GM19099 (cell line): ENCODE measurements around the gene CCS.

ENCODE experiments used
- POLR2A ChIP-seq: IDR thresholded peaks from 3 replicates; pipeline ENCODE4 v1.6.1; 2011; ENCODE audit warnings: low read depth; ENCODE audit not compliant: insufficient read length; ENCODE audit errors: extremely low read depth

CCS gene, protein sequence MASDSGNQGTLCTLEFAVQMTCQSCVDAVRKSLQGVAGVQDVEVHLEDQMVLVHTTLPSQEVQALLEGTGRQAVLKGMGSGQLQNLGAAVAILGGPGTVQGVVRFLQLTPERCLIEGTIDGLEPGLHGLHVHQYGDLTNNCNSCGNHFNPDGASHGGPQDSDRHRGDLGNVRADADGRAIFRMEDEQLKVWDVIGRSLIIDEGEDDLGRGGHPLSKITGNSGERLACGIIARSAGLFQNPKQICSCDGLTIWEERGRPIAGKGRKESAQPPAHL

DNA sequence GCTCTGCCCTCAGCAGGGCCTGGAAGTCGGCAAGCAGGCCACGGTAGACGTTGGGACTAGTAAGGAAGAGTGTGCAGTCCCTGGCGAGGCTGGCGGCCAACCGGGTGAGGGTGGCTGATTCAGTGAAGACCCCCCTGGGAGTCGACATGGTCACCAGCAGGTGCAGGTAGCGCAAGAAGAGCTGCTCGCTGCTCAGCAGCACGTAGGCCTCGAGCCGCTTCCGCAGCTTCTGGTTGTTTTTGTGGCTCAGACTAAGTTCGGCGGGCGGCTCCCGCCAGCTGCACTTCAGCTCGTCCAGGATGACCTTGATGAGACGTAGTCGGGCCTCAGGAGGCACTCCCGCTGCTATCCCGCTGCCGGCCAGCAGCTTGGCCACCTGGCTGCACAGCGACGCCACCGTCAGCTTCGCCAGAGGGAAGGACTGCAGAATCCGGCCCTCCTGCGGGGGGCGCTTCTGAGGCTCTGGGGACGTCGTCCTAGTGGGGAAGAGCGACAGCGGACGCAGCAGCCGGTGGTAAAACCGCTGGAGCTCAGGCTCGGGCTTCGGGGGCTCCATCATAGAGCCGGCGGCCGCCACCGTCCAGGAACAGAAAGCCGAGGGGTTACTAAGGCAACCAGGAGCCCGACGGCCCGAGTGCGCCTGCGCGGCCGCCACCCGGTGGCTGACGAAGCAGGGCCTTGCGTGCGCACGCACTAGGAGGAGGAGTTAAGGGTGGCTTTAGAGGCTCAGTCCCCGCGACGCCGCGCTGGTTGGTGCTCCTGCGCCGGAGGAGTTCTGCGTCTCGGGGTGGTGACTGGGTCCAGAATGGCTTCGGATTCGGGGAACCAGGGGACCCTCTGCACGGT, at the start of gene CCS, which contains the start of gene CCDC87:
TSS of gene CCS (plus strand) at position 729 of the 846 bp plus-strand sequence. CDS start at position 806, 77 bp downstream.
TSS of gene CCDC87 (minus strand) at position 607 of the 846 bp plus-strand sequence. CDS start at position 559, 48 bp downstream.
- TF ChIP-seq POLR2A: peak; percentile 95

DNA sequence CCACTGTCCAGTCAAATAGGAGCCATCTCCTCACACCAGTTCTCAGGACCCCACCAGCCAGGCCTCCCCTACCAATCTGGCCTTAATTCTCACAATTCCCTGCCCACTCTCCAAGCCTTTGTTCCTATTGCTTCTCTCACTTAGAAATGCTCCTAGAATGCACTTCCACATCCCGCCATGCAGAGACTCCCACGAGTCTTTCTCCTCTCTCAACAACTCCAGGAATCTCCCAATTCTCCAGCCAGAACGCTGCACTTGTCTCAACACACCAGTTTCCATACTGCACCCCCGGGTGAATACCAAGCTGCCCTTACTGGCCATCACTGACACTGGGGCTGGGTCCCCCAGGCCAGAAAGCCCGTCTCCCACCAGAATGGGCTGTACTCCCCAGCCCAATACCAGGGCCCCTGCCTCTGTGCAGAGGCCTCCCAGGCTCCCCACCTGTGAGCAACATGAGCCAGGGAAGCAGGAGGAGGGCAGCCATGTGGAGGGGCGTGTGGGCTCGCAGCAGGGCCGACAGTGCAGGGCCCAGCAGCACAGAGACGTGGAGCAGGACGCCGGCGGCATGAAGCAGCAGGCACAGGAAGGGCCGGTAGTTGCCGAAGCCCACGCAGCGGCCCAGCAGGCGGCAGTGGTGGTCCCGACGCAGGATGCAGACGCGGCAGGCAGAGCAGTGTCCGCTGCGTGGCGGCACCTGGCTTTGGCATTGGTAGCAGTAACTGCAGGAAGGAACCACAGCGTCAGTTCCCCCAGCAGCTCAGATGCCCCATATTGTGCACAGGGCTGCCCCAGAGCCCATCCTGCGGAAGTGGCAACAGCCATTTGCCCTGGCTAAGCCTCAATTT, 49.5 kb upstream of the CCS start:
- peak; percentile 25 for TF ChIP-seq POLR2A

DNA sequence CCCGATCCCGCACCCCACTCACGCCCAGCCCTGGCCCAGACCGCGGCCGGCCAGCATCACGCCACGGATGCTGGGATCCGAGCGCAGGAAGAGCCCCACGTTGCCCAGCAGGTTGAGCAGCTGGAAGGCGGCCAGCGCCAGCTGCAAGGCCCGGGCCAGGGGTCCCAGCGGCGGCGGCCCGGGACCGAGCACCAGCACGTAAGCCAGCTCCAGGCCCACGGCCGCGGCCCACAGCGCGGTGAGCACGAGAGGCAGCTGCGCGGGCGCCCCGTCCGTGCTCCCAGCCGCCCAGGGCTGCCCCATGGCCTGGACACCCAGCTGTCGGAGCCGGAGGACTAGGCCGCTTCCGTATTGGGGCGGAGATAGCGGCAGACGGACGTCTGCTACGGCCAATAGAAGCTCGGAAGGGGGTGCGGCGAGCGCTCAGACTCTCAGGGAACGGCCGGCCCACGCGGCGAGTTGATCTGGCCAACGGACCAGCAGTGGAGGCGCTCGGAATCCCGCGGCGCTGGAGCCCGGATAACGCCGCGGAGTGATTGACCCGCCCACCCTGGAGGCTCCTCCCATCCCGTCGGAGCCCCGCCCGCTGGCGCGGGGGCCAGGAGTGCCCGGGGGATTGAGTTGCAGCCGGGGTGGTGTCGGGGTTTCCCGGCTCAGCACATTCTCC, 47.2 kb upstream of the CCS start, which contains the start of gene ZDHHC24:
TSS of gene ZDHHC24 (minus strand) at position 348 of the 667 bp plus-strand sequence. CDS start at position 303, 45 bp downstream.
- peak; percentile 76 for TF ChIP-seq POLR2A

DNA sequence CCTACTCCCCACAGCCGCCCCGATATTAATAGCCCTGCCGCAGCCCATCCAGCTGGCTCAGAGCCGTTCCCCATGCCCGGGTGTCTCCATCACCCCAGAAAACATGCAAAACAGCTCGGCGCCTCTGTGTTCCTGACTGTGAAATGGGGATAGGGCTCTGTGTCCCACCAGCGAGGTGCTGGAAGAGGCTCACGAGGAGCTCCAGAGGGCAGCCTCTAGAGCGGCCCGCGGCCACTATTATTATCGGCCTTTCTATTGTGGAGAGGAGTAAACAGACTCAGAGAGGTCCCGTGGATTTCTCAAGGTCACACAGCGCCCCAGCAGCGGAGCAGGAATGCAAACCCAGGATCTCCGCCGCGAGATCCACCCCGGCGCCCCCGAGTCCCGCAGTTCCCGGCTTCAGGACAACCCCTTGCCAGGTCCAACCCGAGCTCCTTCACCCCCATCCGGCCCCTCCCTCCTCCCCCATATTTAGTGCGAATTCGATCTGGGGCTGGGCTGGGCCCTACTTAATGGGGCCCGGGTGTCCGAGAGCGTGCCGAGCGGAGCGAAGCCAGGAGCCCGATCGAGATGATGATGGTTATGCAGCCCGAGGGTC, 46.5 kb upstream of the CCS start, which contains the start of gene ACTN3:
TSS of gene ACTN3 (plus strand) at position 536 of the 598 bp plus-strand sequence. CDS start at position 571, 35 bp downstream.
- TF ChIP-seq POLR2A: no peak

DNA sequence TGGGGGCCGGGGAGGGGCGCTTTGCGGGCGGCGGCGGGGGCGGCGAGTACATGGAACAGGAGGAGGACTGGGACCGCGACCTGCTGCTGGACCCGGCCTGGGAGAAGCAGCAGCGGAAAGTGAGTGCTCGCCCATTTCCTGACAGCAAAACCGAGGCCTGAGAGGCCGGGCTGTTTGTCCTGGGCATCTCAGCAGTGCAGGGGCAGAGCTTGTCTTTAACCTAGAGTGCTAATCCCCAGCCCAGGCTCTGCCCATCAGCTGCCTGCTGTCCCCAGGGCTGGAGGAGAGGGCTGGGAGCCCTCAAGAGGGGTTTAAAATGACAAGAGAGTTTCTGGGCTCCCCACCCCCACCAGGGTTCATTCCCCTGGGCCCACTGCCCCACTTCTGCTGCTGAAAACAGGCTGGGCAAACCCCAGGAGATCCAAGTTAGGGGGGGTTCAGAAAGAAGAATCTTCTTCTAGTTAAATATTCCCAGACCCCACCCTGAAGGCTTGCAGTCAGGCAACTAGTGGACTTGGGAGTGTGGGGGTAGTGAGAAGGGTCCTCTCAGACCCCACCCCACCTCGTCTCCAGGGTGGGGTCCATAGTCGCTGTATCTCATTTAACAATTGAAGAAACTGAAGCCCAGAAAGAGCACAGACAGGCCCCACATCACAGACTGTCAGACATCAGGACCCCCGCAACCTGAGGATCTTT, 45.9 kb upstream of the CCS start:
- no peak for TF ChIP-seq POLR2A

DNA sequence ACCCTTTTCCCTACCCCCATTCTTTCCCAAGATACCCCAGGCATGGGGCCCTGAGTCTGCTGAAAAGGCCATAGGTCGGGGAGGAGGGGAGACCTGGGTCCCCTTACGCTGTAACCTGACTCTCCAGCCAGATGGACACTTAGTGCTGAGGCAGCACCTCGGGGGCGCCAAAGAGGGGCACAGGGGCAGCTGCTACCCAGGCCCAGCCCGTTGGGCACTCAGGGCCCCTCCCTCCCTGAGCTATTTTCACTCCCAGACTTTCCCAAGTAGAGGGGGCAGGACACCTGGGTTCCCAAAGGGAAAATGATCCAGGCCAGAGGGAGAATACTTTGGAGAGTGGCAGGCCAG, 45.3 kb upstream of the CCS start:
- TF ChIP-seq POLR2A: no peak

DNA sequence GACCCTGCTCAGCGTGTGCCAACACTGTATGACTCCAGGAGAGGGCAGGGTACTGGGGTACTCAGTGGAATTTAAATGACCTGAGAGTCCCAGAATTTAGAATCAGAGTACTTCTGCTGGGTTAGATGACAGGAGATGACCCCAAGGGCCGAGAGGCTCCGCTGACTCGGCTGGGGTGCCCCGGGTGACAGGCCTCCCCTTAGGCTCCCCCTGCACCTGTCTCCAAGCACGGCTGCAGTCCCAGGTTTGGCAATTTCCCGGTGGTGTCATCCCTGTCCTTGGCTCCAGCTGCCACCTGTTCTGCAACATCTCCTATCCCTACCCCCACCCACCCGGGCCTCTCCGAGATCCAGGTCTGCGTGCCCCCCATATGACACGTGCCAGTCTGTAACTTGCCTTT, 44.9 kb upstream of the CCS start:
- no peak for TF ChIP-seq POLR2A

DNA sequence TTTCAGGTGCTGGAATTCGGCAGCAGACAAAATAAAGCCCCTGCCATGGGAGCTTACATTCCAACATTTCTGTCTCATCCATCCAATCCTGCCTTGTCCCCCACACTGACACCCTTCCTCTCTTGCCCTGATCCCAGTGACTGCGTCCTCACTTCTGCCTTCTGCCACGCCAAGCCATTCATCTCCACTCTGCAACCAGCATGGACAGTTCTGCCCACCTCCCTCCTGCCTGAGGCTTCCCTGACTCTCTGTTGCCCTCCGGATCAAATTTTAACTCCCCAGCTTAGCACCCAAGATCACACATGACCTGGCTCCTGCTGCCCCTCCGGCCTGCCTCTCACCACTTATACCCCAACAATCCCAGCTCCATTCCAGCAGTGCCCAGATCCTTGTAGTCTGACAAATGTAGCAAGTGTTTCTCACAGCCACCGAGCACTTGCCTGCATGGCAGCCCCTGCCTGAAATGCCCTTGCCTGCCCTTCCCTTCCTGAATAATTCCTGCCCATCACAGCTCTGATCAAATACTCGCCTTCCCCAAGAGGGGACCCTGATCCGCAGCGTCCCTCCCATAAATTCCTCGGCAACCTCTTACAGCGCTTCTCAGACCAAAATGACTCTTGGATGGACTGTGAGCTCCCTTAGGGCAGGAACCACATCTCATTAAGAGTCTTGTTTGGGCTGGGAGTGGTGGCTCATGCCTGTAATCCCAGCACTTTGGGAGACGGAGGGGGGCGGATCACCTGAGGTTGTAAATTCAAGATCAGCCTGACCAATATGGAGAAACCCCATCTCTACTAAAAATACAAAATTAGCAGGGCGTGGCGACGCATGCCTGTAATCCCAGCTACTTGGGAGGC, 44.0 kb upstream of the CCS start:
- no peak for TF ChIP-seq POLR2A

DNA sequence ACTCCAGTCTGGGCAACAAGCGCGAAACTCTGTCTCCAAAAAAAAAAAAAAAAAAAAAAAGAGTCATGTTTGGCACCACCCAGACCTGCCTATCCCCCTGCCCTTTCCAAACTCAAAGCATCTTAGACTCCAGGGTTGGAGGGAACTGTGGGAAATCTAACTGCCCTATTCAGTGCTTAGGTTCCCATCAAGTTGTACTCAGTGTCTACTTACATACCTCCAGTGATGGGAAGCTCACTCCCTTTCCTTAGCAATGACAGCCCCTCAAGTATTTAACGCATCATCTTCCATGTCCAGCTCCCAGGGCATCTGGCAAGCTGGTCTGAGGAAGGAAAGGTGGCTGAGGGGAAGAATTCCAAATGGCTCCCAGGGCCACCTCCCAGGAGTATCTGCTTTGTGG, 43.3 kb upstream of the CCS start:
- no peak for TF ChIP-seq POLR2A

DNA sequence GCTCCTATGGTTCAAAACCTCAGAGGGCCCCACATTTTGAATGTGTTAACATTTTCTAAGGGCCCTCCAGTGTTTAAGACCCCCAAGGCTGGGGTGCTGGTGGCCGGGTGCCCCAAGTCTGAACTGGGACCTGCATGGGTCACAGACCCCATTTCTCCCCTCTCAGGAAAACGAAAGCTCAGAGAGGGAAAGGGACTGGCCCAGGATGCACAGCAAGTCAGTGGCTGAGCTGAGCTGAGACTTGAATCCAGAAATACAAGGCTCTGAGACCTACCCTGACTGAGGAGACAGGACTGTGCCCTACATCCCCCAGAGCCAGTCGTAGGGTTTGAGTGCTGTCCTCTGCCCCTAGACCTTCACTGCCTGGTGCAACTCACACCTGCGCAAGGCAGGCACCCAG, 42.1 kb upstream of the CCS start:
- TF ChIP-seq POLR2A: no peak

DNA sequence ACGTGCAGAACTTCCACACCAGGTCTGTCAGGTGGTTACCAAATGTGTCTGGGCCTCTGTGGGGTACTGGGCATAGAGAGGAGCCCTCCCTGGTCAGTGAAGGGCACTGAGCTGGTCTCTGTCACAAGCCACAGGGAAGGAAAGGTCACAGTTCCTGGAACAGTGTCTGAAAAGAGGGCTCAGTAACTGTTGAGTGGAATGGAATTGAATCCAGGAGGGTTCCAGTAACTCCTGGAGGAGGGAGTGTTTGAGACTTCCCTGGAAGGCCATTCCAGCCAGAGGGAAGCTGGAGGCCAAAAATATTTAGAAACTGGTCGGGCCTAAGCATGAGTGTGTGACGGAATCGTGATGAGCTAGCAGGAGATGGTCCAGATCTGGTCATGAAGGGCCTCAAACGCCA, 38.4 kb upstream of the CCS start:
- TF ChIP-seq POLR2A: no peak

DNA sequence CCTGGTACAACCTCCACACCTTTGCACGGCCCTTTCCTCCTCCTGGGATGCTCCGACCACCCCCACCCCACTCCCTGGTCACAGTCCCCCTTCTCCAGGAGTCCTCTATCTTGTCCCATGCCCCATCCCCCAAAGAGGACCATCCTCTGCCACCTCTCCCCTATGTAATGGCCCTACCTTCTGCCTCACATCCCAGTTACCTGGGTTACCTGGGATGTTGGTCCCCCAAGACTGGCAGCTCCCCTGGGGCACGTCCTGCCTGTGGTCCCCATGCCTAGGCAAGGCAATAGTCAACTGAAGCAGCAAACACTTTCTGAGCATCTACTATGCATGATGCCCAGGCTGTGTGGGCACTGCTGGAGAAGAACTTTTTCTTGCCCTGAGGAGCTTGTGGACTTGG, 37.6 kb upstream of the CCS start:
- no peak for TF ChIP-seq POLR2A

DNA sequence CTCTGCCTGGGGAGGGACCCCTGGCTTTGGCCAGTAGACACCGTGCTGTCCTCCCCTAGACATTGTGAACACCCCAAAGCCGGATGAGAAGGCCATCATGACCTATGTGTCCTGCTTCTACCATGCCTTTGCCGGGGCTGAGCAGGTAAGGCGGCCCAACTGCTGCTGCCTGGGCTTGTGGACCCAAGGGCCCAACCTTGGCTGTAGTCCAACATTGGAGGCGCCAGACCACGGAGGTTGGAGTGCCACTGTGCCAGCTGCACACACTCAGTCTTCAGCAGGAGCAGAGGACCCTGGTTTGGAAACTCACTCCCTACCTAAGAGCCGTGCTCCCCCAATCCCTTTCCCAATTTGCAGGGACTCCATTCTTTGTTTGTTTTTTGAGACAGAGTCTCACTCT, 36.9 kb upstream of the CCS start:
- TF ChIP-seq POLR2A: no peak
